HG02840 (cell line): ENCODE data around the gene FGL2.
"Not testable (repeated sequence)": the region's sequence is repeated elsewhere in the genome, so short reads cannot be mapped to it uniquely, and the experiment has no call there.

ENCODE experiments used
- ATAC-seq: cut with Tn5 transposase; IDR thresholded peaks from one replicate; pipeline ENCODE4 v1.9.1; 2021; ENCODE audit warnings: mild to moderate bottlenecking, moderate library complexity, moderate number of reproducible peaks; ENCODE audit not compliant: unreplicated experiment, low FRiP score

Gene FGL2

DNA sequence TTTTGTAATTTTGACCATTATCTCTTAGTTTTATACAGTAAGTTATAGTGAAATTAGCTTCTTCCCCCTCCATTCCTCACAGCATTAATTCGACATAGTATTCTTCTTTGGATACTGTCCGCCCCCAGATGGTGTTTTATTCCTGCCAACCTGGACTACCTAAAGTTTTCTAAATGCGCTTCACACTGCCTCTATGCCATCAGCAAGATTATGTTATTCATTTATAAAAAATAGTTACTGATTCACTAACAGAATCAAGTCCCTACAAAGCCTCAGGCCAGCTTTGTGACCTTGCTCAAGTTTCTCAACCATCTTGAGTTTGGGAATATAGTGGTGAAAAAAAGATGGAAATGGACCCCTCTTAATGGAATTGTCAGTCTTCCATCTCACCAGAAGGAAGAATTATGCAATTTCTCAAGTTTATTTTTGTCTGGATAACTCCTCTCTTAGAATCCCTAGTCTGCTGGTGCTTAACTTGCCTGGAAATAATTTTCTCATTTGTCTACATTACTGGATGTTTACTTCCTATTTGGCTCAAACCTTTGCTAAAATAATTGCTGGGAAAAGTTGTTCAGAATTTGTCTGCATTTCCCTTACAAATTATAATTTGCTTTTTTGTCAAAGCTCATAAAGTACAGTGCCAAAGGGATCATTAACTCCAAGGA, 16.7 kb upstream of the FGL2 start:
- no peak for ATAC-seq

DNA sequence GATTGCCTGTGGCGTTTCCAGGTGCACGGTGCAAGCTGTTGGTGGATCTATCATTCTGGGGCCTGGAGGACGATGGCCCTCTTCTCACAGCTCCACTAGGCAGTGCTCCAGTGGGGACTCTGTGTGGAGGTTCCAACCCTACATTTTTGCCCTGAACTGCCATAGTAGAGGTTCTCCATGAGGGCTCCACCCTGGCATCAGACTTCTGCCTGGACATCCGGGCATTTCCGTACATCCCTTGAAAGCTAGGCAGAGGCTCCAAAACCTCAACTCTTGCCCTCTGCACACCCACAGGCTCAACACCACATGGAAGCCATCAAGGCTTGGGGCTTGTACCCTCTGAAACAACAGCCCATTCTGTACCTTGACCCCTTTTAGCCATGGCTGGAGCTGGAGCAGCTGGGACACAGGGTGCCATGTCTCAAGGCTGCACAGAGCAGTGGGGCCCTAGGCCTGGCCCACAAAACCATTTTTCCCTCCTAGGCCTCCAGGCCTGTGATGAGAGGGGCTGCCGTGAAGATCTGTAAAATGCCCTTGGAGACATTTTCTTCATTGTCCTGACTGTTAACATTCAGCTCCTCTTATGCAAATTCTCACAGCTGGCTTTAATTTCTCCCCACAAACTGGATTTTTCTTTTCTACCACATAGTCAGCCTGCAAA, 10.0 kb upstream of the FGL2 start:
- no peak for ATAC-seq

DNA sequence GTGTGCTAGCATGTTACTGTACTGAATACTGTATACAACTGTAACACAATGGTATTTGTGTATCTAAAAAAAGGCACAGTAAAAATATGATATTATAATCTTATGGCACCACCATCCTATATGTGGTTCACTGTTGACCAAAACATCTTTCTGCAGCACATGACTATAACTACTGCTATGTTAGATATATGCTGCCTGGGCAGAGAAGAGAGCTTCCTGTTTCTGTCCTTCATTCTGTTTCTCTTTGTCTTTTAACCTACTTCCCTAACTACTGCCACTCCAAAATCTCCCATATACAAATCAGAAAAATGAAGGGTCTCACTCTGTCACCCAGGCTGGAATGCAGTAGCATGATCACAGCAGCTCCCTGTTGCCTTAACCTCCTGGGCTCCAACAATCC, 8.8 kb upstream of the FGL2 start:
- no peak for ATAC-seq

DNA sequence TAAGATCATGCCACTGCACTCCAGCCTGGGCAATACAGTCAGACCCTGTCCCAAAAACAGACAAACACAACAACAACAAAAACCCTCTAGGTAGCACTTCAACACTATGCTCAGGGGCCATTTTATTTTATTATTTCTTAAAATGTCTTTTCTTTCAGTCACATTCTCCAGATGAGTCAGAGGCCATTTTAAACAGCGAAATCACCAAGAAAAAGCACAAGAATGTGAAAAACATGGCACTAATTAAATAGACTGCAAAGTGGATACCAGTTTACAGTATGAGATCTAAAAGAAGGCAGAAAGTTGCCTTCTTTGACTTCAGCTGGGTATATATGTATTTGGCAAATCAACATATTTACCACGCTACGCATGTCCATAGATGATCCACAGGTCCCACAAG, 6.1 kb upstream of the FGL2 start:
- no peak for ATAC-seq

DNA sequence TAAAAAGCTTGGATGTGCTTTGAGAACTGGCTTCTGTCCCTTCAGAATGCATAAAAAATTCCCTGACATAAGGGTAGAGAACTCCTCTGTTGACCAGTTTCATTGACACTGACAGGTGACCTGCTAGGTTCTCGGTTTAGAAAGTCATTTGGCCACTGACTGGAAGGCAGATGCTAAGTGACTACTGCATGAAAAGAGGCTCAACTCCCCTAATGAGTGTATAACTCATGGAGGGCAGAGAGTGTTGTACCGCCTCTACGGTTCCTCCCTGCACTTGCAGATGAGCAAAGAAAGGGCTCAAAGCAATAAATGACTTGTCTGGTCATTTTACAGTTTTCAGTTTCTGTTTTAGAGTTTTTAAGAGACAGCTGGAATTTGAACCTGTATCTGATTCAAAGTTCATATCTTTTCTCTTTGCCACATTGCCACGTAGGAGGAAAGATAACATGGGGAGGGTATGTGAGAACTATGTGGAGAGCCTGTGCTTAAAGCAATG, 2.9 kb upstream of the FGL2 start:
- ATAC-seq: peak; percentile 93

DNA sequence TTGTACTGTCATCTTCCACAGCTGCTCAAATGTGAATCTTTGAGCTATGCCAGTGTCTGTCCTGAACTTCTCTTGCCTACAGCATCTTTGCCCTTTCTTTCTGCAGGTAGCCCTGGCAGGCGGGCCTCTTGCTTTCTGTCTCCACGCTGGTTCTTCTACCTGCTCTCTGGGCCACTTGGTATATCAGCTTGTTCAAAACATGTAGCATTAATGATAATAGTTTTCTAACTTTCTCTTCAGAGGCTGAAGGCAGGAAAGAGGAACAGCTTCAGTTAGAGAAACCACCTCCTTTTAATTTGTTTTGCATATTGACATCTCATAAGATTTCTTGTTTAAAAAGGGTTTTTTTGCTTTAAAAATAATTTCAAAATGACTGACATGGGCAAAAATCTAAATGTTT, 923 bp upstream of the FGL2 start:
- no peak for ATAC-seq

DNA sequence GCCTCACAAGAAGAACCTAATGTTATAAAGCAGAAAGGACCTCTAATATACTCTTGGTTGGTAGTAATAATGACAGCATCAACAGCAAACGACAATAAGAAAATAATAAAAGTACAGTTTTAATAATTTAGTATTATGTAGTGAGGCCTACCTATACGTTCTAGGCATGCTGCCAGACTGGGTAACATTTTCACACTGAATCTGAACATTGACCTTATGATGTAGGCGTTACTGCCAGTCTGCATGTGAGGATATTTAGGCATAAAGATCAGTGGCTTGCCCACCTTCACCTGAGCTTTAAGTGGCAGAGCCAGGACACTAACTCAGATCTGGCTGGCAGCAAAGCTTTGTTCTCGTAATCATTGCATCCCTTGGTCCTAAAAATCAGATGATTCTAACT, 2.5 kb downstream of the FGL2 start:
- ATAC-seq: no peak

DNA sequence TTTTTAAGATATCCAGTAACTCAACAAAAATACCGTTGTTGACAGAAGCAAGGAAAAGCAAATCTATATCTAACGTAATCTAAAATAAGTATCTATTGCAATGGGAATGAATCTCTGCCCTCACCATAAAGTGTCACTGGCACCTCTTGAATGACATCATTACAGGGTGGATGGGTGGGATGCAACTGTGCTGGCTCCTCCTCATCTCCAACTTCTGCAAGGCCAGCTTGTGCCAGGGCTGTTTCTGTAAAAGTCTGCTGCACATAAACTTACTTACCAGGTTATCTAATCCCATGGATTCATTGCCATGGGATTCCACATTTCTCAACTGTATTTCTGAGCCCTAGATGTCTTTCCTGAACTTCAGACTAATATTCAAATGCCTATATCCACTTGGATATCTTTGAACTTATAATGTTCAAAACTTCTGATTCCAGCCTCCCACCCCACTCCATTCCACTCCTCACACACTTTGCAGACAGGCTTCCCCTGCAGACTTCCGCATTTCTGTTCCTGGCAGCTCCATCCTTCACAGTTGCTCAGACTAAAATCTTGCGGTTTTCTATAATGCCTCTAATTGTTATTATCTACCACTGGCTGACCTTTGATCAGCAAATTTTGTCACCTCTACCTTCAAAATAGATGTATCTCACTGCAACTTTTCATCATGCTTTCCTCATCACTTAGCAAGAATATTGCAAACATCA, 10.7 kb downstream of the FGL2 start:
- ATAC-seq: no peak

DNA sequence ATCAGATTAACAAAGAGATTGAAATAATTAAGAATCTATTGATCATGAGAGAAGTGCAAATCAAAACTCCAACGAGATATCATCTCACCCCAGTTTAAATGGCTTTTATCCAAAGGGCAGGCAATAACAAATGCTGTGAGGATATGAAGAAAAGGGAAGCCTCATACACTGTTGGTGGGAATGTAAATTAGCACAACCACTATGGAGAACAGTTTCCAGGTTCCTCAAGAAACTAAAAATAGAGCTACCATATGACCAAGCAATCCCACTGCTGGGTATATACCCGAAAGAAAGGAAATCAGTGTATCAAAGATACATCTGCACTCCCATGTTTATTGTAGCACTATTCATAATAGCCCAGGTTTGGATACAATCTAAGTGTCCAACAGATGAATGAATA, 13.8 kb downstream of the FGL2 start:
- no peak for ATAC-seq

DNA sequence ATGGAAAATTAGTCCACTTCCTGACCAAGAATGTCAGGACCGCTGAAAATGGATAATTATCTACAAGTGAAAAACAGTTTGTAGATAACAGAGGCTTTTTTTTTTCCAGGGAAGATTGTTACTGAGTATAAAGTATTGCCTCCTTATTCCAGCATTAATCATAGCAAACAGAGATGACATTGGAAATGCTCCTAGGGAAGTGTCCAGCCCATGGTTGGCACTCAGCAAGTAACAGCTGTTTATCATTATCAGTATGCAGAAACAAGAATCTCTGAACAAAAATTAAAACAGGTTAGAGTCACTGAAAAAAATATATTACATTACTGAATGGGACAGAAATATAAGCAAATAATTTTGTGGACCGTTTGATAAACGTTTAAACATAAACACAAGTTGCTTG, 14.6 kb downstream of the FGL2 start:
- no peak for ATAC-seq

DNA sequence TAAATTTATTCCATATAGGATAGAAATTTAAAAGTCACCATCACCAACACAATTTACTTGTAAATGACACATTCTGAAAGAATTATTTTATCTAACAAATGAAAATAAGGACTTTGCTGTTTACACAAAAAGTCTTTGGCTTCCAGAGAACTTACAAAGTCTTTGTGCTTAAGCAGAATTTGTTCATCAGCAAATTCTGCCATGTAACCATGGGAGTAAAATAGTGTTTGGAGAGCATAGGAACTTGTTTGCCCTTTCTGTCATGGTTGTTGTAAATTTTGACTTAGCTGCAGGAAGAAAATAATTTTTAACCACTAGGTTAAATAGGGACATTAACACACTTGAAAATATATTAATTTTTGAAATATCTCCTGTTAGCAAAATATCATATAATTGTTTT, 15.2 kb downstream of the FGL2 start:
- no peak for ATAC-seq

DNA sequence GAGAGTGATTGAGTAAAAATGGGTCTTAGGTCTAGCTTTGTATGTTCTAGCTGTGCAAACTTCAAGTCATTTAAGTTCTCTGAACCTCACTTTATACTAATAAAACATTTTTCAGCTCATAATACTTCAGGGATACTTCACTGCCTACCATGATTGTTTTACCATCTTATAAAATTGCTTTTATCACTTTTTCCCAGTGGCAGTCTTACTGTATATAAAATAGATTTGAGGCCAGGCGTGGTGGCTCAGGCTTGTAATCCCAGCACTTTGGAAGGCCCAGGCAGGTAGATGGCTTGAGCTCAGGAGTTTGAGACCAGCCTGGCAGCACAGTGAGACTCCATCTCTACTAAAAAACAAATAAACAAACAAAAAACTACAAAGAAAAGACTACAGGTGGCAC, 17.4 kb downstream of the FGL2 start:
- ATAC-seq: no peak

DNA sequence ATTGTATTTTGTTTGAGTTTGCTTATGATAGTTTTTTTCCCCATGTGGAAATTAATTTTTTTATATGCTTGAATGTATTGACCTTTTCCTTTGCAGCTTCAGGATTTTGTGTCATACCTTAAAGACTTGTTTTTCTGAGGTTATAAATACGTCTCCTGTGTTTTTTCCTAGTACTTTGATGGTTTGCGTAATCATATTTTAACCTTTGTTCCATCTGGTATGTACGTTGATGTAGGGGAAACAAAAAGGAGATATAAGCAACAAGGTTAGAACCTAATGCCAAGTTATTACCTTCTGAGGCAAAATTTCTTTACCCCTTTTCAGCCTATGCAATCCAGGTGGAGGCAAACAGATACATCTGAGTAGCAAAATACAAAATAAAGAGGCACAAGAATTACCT, 17.9 kb downstream of the FGL2 start:
- ATAC-seq: no peak

DNA sequence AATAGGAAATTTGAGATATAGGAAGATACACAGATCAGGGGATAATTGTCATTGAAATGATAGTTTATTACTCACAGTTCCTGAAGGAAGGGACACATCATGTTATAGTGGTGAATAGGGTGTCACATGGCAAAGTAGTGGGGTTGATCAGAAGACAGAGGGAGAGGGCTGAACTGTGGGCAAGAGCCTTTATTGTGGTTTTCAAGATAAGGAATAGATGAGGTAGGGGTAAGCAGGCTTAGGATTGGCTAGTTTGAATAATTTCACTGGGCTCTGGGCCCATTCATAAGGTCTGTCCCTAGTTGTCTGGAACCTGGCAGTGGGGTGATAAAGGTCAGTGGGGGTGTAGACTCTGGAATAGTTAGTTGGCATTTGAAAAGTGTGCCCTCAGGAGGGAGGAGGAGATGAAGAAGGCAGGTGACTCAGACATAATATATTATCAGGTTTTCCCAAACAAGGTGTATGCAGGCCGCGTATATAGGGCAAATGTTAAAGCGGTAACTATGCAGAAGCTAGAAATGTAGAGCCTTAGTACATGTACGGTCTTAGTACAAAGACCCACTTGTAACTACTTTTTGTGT, 18.5 kb downstream of the FGL2 start:
- no peak for ATAC-seq

DNA sequence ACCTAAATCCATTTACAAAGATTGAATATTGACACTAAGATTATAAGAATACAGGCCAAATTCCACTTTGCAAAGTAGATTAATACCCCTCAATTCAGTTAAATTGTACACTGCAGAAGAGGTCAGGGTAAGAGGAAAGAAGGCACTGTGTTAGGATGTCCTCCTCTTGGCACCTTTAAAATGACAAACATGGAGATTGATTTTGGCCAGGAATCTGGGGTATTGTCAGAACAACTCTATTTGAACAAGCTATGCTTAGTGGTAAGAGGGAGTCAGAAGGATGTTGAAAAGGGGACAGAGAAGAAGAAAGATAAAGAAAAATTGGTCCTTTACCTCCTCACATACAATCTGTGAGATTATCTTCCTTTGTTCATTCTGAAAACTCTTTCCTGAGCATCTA, 21.6 kb downstream of the FGL2 start:
- ATAC-seq: not testable (repeated sequence)

DNA sequence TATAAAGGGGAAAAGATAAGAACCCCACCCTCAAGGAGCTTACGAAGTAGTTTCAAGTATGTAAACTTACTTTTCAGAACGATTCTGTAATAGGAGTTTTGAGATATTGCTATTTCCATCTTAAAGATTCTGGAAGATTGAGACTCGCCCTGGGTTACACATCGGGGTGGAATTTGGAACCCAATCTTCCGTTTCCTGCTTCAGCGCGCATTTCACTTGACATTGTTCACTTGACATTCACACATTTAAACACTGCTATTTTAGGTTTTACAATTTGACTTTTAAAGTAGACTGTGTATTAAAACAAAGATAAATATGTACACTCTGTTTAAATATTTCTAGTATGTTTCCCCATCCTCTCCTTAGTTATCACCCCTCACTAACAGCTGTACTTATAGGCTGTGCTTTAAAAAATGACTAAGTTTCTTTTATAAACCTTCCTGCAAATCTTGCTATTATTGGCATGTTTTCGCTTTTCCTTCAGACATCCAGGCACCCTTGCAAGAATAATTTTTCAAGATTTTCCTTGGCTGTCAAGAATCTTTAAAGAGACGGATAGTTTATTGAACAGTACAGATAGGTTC, 22.2 kb downstream of the FGL2 start:
- ATAC-seq: not testable (repeated sequence)

DNA sequence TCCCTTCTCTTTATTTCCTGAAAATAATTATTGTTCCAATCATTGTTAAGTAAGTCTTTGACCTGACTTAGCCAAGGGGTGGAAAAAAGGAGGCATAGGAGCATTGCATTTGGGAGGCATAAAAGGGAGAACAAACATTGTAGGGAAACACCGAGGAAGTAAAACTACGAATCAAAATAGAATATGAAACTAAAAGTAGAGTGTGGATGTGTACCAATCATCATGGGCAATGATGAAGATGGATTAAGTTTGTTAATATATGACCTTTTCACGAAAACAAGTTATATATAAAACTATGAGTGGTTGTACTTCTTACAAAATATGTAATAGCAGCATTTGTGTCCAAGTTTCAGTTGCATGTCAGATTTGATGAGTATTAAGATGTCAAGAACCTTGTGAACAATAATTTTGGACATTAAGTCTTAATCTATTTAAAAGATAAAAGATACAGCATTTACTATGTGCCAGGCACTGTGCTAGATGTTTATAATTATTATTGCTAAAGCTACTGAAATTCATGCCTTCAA, 24.3 kb downstream of the FGL2 start:
- not testable (repeated sequence) for ATAC-seq

DNA sequence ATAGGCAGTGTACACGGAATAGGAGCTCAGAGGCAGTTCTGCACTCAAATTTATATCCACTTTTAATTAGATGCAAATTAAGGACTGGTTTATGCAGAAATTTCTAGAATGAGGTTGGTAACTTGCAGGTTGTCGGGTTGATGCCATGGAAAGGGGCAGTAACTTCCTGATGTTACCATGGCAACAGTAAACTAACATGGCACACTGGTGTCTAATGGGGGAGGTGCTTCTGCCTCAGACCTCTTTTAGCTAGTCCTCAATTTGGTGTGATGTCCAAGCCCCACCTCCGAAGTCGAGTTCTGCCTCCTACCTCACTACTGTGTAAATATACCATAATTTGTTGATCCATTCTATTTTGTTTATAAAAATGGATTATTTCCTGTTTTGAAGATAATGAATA, 25.2 kb downstream of the FGL2 start:
- not testable (repeated sequence) for ATAC-seq

DNA sequence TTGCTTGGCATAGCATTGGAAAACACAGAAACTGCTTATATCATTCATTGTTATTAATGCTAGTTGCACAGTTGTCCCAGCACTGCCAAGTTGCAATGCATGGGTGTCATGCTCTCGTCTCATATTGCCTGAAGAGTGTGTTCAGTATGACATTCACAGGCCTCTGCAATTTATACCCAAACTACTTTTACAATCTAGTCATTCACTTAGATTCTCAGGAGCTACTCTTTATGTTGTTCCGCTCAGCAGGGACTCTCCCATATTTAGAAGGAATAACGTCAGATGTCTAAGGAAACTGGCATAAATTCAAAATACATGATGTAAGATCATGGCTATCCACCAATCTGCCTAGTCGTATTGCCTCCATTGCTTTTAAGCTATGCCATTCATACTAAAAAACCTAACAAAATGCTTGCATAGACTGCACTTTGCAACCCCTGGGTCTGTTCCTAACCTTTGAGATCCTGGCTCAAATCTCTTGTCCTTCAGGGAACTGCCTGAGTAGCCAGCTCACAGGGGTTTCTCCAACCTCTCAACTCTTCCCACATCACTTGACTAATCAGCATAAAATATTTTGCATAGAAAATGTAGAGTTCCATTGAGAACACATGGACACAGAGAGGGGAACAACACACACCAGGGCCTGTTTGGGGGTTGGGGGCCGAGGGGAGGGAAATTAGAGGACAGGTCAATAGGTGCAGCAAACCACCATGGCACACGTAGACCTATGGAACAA, 27.0 kb downstream of the FGL2 start:
- ATAC-seq: not testable (repeated sequence)

DNA sequence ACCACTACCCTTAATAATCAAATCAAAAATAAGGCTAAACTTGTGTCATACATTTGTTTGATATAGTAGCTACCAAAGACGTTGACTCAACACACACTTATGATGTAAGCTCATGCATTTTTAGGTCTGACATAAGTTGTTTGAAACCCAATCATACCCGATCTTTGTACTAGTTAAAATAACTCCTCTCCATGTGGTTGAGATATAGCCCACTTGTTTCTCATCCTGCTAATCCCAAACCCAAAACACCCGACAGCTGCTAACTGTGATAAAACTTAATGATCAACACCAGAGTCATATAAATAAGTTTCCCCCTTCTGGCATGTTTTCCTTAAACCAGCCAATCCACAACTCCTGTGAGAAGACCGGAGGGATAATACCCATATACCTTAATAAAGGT, 28.5 kb downstream of the FGL2 start:
- ATAC-seq: not testable (repeated sequence)
